SU-DHL-6 (cell line): ENCODE data around the gene ARL2BP.

Experiments used
- H2AFZ ChIP-seq: fragments of 200-600 bp; sonication (generic); 2 replicates; pipeline ENCODE4 v1.6.1; 2014; ENCODE audit warnings: low read depth, mild to moderate bottlenecking, moderate library complexity, mixed read lengths, antibody characterized with exemption, low read length; ENCODE audit not compliant: severe bottlenecking
- H3F3A ChIP-seq: fragments of 200-600 bp; shearing (Covaris generic); 2 replicates; pipeline ENCODE4 v1.6.0; 2016; ENCODE audit warnings: antibody characterized with exemption, mild to moderate bottlenecking; ENCODE audit not compliant: insufficient read depth
- H3K27ac ChIP-seq: fragments of 200-600 bp; sonication (generic); 2 replicates; pipeline ENCODE4 v1.5.1; 2016; ENCODE audit warnings: low read depth, mild to moderate bottlenecking, low read length, moderate library complexity, mixed read lengths
- H3K27me3 ChIP-seq: fragments of 200-600 bp; sonication (generic), shearing (Covaris generic); 2 replicates; pipeline ENCODE4 v1.6.0; 2014; ENCODE audit warnings: mild to moderate bottlenecking, low read length
- H3K36me3 ChIP-seq: fragments of 200-600 bp; sonication (generic); 2 replicates; pipeline ENCODE4 v1.6.1; 2014; ENCODE audit warnings: mild to moderate bottlenecking, low read length, mixed read lengths
- H3K4me2 ChIP-seq: fragments of 300-600, 200-600 bp; shearing (Covaris generic), sonication (generic); 2 replicates; pipeline ENCODE4 v1.6.0; 2014; ENCODE audit warnings: low read length, low read depth, mild to moderate bottlenecking; ENCODE audit not compliant: poor library complexity, severe bottlenecking
- H3K4me3 ChIP-seq: fragments of 200-600 bp; sonication (generic); 2 replicates; pipeline ENCODE4 v1.5.1; 2014; ENCODE audit warnings: antibody characterized with exemption, low read length, mild to moderate bottlenecking, mixed read lengths; ENCODE audit not compliant: insufficient read depth, poor library complexity, severe bottlenecking
- H3K79me2 ChIP-seq: fragments of 200-600 bp; sonication (generic); 2 replicates; pipeline ENCODE4 v1.6.1; 2014; ENCODE audit warnings: mild to moderate bottlenecking, low read length, moderate library complexity; ENCODE audit not compliant: insufficient read depth
- H3K9ac ChIP-seq: fragments of 200-600 bp; sonication (generic); 2 replicates; pipeline ENCODE4 v1.7.0; 2014; ENCODE audit warnings: mild to moderate bottlenecking, low read length
- H3K9me2 ChIP-seq: fragments of 200-600 bp; sonication (generic); replicated peaks from 2 replicates; pipeline ENCODE4 v1.6.1; 2014; ENCODE audit warnings: low read length; ENCODE audit not compliant: insufficient read depth
- H3K9me3 ChIP-seq: fragments of 200-600 bp; sonication (generic); 2 replicates; pipeline ENCODE4 v1.6.1; 2014; ENCODE audit warnings: low read length, mixed read lengths; ENCODE audit not compliant: insufficient read depth
- H4K20me1 ChIP-seq: fragments of 200-600 bp; sonication (generic); 2 replicates; pipeline ENCODE4 v1.6.1; 2014; ENCODE audit warnings: low read depth, mild to moderate bottlenecking, antibody characterized with exemption, low read length, moderate library complexity, mixed read lengths
- EZH2phosphoT487 ChIP-seq: fragments of 200-600 bp; sonication (generic), shearing (Covaris generic); conservative IDR thresholded peaks from 2 replicates; pipeline ENCODE4 v1.6.1; 2018; ENCODE audit warnings: mild to moderate bottlenecking, antibody characterized with exemption, low read length, moderate library complexity, mixed read lengths
- TF ChIP-seq, protein P1 (sequence below): fragments of 200-600 bp; sonication (generic); IDR thresholded peaks from one replicate; pipeline ENCODE4 v1.5.1; 2017; ENCODE audit warnings: antibody characterized with exemption, mild to moderate bottlenecking, low read length, moderate library complexity; ENCODE audit not compliant: insufficient read depth, poor library complexity, severe bottlenecking

Gene ARL2BP

DNA sequence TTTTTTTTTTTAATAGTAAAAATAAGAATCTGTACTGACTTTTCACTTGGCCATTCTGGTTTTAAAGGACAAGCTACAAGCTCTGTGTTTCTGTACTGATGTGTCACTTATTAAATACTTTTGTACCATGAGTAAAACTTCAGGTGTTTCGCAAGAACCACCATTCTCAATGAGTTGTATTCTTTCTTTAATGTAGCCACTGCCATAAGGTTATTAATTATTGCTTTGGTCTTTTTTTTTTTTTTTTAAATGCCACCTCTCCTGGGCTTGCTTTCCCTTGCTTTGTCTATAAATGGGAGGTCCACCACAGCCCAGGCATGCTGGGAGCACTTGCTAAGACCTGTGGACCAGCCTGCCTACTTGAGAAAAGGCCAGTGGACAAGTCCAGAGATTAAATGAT lies 8.4 kb downstream of the ARL2BP start:
- Histone ChIP-seq H2AFZ (no peak overlapping the region), H4K20me1 (no peaks in the 10 kb centered on the region), H3K27ac (no peak overlapping the region), H3K36me3 (peaks cover 15% of the 10 kb centered on the region), H3K9ac (no peak overlapping the region), H3K4me2 (no peak overlapping the region), H3F3A (no peaks in the 10 kb centered on the region), H3K9me3 (peaks cover 10% of the 10 kb centered on the region; the same call in 1 of the 2 replicates), H3K27me3 (no peaks in the 10 kb centered on the region), H3K4me3 (no peak overlapping the region), H3K9me2 (no peaks in the 10 kb centered on the region), H3K79me2 (no peaks in the 10 kb centered on the region)
- no peak for TF ChIP-seq EZH2phosphoT487
- TF ChIP-seq, protein P1, sequence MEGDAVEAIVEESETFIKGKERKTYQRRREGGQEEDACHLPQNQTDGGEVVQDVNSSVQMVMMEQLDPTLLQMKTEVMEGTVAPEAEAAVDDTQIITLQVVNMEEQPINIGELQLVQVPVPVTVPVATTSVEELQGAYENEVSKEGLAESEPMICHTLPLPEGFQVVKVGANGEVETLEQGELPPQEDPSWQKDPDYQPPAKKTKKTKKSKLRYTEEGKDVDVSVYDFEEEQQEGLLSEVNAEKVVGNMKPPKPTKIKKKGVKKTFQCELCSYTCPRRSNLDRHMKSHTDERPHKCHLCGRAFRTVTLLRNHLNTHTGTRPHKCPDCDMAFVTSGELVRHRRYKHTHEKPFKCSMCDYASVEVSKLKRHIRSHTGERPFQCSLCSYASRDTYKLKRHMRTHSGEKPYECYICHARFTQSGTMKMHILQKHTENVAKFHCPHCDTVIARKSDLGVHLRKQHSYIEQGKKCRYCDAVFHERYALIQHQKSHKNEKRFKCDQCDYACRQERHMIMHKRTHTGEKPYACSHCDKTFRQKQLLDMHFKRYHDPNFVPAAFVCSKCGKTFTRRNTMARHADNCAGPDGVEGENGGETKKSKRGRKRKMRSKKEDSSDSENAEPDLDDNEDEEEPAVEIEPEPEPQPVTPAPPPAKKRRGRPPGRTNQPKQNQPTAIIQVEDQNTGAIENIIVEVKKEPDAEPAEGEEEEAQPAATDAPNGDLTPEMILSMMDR = no peak

DNA sequence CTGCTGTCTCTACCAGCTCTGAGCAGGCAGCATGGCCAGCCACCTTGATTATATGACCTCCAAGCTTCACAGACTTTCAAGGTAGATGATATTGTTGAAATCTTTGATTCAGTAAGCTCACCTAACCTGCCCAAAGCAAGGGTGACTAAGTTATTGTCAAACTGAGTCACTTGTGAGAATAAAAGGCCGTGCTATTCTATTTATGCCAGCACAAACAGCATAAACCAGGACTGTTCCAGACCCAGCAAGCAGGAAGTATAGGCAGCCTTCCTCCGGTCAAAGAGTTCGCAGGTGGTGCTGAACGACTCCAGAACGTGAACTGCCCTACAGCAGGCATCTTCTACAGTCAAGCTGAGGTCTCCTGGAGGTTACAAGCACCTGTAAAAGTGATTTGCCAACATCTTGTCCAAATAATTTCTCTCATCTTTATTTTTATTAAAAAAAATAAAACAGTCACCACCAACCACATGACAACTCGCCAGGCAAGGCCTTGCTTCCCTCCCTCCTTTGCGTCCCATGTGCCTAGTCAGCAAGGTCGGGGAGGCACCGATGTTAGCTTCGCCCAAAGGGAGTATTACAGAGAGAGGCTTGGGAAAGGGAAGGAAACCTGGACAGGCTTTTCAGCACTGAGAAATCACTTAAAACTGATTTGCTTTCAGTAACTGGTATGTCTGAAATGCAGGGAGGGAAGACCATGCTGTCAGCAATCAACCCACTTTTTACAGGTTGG lies 10.8 kb downstream of the ARL2BP start:
- H3K9me2 ChIP-seq = no peaks in the 10 kb centered on the region
- TF ChIP-seq, protein P1 = no peak
- TF ChIP-seq EZH2phosphoT487 = no peak
- peaks cover 10% of the 10 kb centered on the region; the same call in 1 of the 2 replicates for H3K9me3 ChIP-seq
- H4K20me1 ChIP-seq = no peaks in the 10 kb centered on the region
- H3K4me2 ChIP-seq = no peak overlapping the region
- H3K4me3 ChIP-seq = no peak overlapping the region
- peaks cover 15% of the 10 kb centered on the region for H3K36me3 ChIP-seq
- no peak overlapping the region for H3K9ac ChIP-seq
- H3K79me2 ChIP-seq = no peaks in the 10 kb centered on the region
- no peak overlapping the region for H2AFZ ChIP-seq
- H3K27me3 ChIP-seq = no peaks in the 10 kb centered on the region
- no peak overlapping the region for H3K27ac ChIP-seq
- H3F3A ChIP-seq = no peaks in the 10 kb centered on the region

DNA sequence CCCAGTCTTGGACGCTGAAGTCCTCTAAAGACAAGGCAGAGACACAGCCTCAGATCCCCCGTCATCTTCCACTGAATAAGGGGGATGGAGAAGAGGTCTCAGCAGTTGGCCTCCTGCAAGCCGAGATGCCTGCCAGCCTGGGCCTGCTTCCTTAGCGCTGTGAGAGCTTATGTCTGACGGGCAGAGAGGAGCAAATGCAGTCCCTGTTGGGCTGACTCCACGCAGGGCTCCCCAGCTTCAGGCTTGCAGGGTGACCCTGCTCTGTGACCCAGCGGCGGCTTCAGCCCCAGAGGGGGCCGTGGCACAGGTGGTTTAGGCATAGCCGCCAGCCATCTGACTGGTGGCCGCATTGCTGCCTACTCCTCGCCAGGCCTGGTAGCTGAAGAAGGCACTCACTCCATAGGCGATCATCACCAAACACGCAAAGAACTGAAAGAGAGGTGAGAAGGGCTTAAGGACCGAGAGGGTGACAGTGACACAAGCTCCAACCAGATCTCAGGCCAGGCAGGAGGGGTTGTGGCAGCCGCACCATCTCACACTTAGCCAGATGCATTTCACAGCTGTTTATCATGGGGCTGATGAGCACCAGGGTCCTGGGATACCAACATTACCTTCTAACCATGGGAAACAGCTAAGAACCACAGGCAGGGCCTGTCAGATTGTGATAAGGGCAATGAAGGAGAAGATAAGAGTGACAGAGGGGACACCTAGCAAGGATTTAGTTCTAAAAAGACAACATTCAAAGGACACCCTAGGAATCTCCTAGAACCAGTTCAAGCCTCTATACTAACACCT lies 11.7 kb downstream of the ARL2BP start:
- no peak overlapping the region for H3K27ac ChIP-seq
- no peak overlapping the region for H3K9ac ChIP-seq
- no peak for TF ChIP-seq EZH2phosphoT487
- TF ChIP-seq, protein P1 = no peak

More for the DNA sequence above, 11.7 kb downstream of the ARL2BP start:
- peaks cover 15% of the 10 kb centered on the region for H3K36me3 ChIP-seq
- no peaks in the 10 kb centered on the region for H3K27me3 ChIP-seq
- no peaks in the 10 kb centered on the region for H3K79me2 ChIP-seq
- peaks cover 10% of the 10 kb centered on the region; the same call in 1 of the 2 replicates for H3K9me3 ChIP-seq
- H2AFZ ChIP-seq = no peak overlapping the region
- H3K9me2 ChIP-seq = no peaks in the 10 kb centered on the region
- H3K4me2 ChIP-seq = no peak overlapping the region
- no peak overlapping the region for H3K4me3 ChIP-seq
- H4K20me1 ChIP-seq = no peaks in the 10 kb centered on the region
- H3F3A ChIP-seq = no peaks in the 10 kb centered on the region
